SK-N-MC (cell line): ENCODE measurements around the gene RARRES1.

Experiments
- EZH2 ChIP-seq: fragments of 200-600 bp; sonication (generic); IDR thresholded peaks from one replicate; pipeline ENCODE4 v1.6.1; 2017; ENCODE audit warnings: antibody characterized with exemption
- FOXP2 ChIP-seq: optimal IDR thresholded peaks from 2 replicates; pipeline ENCODE3; 2011; ENCODE audit warnings: mild to moderate bottlenecking, moderate library complexity; ENCODE audit not compliant: insufficient read depth; ENCODE audit errors: extremely low read length, control extremely low read depth
- POLR2AphosphoS5 ChIP-seq: IDR thresholded peaks from 2 replicates; pipeline ENCODE4 v1.6.1; 2012; ENCODE audit warnings: mild to moderate bottlenecking, low read depth, low read length, borderline replicate concordance

DNA sequence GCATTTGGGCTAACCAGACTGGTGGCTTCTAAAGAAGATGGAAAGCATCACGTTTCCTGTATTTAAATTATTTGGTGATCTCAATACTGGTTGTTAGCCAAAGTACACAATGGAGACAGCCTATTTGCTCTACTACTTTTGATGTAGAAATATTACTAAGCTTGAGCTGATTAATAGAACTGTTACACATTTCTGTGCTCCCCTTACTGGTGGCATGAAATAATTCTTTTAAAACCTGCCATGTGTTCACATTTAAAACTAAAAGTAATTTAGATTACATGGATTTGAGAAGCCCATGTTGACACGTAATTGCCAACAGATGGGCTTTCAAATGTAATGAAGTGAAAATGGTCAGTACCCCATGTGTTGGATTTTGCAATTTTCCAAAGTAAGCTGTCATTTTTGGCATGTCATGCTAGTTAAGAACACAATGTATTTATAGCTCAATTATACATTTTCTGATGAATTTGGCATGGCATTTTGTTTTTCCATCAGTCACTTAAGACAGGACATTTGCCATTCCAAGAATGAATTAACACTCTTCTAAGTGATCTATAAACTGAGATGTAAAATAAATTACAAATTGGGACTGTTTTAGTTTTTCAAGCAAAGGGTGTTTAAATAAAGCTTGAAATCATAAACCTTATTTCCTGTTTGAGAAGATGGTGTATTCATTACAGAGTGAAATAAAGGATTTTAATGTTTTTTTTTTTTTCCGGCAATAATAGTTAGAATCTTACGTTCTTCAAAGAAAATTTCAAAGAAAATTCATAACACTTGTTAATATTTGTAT lies 10.8 kb upstream of the RARRES1 start:
- no peak for TF ChIP-seq EZH2
- TF ChIP-seq POLR2AphosphoS5, result no peak; the same call in 1 of the 2 replicates
- peak; percentile 27 for TF ChIP-seq FOXP2
